MM.1S (cell line): ENCODE measurements around the gene GRIK3.

Source experiments
- DNase-seq: peaks from one replicate; pipeline ENCODE4 v3.0.0-alpha.2; 2015
- H2AFZ ChIP-seq: fragments of 300-600 bp; sonication (generic); 2 replicates; pipeline ENCODE4 v1.6.0; 2016; ENCODE audit warnings: antibody characterized with exemption, low read length
- H3F3A ChIP-seq: fragments of 300-600 bp; sonication (generic); 2 replicates; pipeline ENCODE4 v1.6.1; 2016; ENCODE audit warnings: mild to moderate bottlenecking, antibody characterized with exemption, low read length, moderate library complexity, mixed read lengths; ENCODE audit not compliant: insufficient read depth
- H3K27ac ChIP-seq: fragments of 300-600 bp; sonication (generic); 2 replicates; pipeline ENCODE4 v1.5.1; 2016; ENCODE audit warnings: mild to moderate bottlenecking, low read length
- H3K27me3 ChIP-seq: fragments of 300-600 bp; sonication (generic); replicated peaks from 2 replicates; pipeline ENCODE4 v1.6.0; 2016; ENCODE audit warnings: low read length; ENCODE audit not compliant: insufficient read depth
- H3K36me3 ChIP-seq: fragments of 300-600 bp; sonication (generic); replicated peaks from 2 replicates; pipeline ENCODE4 v1.6.1; 2016; ENCODE audit warnings: mild to moderate bottlenecking, low read length, mixed read lengths; ENCODE audit not compliant: insufficient read depth
- H3K4me1 ChIP-seq: fragments of 300-600 bp; sonication (generic); 2 replicates; pipeline ENCODE4 v1.6.1; 2016; ENCODE audit warnings: low read length, mixed read lengths
- H3K4me2 ChIP-seq: fragments of 300-600 bp; sonication (generic); 2 replicates; pipeline ENCODE4 v1.6.0; 2016; ENCODE audit warnings: low read depth, low read length
- H3K4me3 ChIP-seq: fragments of 300-600 bp; sonication (generic); 2 replicates; pipeline ENCODE4 v1.5.1; 2016; ENCODE audit warnings: low read length, mixed read lengths
- H3K79me2 ChIP-seq: fragments of 300-600 bp; sonication (generic); 2 replicates; pipeline ENCODE4 v1.6.1; 2016; ENCODE audit warnings: mixed run types, low read length, mixed read lengths
- H3K9ac ChIP-seq: fragments of 300-600 bp; sonication (generic); 2 replicates; pipeline ENCODE4 v1.6.1; 2016; ENCODE audit warnings: low read length, mixed read lengths
- H3K9me2 ChIP-seq: fragments of 300-600 bp; sonication (generic); replicated peaks from 2 replicates; pipeline ENCODE4 v1.6.1; 2016; ENCODE audit warnings: mild to moderate bottlenecking, low read length, mixed read lengths; ENCODE audit not compliant: insufficient read depth
- H3K9me3 ChIP-seq: fragments of 300-600 bp; sonication (generic); replicated peaks from 2 replicates; pipeline ENCODE4 v1.6.1; 2016; ENCODE audit warnings: mild to moderate bottlenecking, low read length, mixed read lengths; ENCODE audit not compliant: insufficient read depth
- H4K20me1 ChIP-seq: fragments of 300-600 bp; sonication (generic); 2 replicates; pipeline ENCODE4 v1.6.1; 2016; ENCODE audit warnings: mild to moderate bottlenecking, low read length, moderate library complexity, mixed read lengths; ENCODE audit not compliant: insufficient read depth
- EZH2 ChIP-seq: fragments of 300-600 bp; sonication (generic); optimal IDR thresholded peaks from 2 replicates; pipeline ENCODE3; 2017; ENCODE audit warnings: low read depth, mild to moderate bottlenecking, antibody characterized with exemption, low read length, mixed read lengths
- EZH2phosphoT487 ChIP-seq: fragments of 300-600 bp; sonication (generic); IDR thresholded peaks from 2 replicates; pipeline ENCODE4 v1.6.1; 2018; ENCODE audit warnings: antibody characterized with exemption, low read length
- TF ChIP-seq, protein P1 (sequence below): fragments of 300-600 bp; sonication (generic); IDR thresholded peaks from 2 replicates; pipeline ENCODE4 v1.5.1; 2016; ENCODE audit warnings: antibody characterized with exemption, low read length, mixed read lengths

GRIK3 gene

GRCh38 chr1:36924282-36924811, 110.0 kb downstream of the GRIK3 start:
- Histone ChIP-seq H2AFZ (no peak overlapping the region), H3K4me2 (no peak overlapping the region), H4K20me1 (no peaks in the 10 kb centered on the region), H3F3A (no peaks in the 10 kb centered on the region), H3K9ac (no peak overlapping the region), H3K4me1 (no peaks in the 10 kb centered on the region), H3K27ac (no peak overlapping the region), H3K36me3 (no peaks in the 10 kb centered on the region), H3K27me3 (peaks cover 37% of the 10 kb centered on the region), H3K9me2 (no peaks in the 10 kb centered on the region), H3K9me3 (no peaks in the 10 kb centered on the region), H3K4me3 (no peak overlapping the region), H3K79me2 (no peaks in the 10 kb centered on the region)
- DNase-seq, result peak; percentile 45
- TF ChIP-seq, protein P1, sequence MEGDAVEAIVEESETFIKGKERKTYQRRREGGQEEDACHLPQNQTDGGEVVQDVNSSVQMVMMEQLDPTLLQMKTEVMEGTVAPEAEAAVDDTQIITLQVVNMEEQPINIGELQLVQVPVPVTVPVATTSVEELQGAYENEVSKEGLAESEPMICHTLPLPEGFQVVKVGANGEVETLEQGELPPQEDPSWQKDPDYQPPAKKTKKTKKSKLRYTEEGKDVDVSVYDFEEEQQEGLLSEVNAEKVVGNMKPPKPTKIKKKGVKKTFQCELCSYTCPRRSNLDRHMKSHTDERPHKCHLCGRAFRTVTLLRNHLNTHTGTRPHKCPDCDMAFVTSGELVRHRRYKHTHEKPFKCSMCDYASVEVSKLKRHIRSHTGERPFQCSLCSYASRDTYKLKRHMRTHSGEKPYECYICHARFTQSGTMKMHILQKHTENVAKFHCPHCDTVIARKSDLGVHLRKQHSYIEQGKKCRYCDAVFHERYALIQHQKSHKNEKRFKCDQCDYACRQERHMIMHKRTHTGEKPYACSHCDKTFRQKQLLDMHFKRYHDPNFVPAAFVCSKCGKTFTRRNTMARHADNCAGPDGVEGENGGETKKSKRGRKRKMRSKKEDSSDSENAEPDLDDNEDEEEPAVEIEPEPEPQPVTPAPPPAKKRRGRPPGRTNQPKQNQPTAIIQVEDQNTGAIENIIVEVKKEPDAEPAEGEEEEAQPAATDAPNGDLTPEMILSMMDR, result no peak
- TF ChIP-seq EZH2phosphoT487, result no peak
- TF ChIP-seq EZH2, result no peak

DNA sequence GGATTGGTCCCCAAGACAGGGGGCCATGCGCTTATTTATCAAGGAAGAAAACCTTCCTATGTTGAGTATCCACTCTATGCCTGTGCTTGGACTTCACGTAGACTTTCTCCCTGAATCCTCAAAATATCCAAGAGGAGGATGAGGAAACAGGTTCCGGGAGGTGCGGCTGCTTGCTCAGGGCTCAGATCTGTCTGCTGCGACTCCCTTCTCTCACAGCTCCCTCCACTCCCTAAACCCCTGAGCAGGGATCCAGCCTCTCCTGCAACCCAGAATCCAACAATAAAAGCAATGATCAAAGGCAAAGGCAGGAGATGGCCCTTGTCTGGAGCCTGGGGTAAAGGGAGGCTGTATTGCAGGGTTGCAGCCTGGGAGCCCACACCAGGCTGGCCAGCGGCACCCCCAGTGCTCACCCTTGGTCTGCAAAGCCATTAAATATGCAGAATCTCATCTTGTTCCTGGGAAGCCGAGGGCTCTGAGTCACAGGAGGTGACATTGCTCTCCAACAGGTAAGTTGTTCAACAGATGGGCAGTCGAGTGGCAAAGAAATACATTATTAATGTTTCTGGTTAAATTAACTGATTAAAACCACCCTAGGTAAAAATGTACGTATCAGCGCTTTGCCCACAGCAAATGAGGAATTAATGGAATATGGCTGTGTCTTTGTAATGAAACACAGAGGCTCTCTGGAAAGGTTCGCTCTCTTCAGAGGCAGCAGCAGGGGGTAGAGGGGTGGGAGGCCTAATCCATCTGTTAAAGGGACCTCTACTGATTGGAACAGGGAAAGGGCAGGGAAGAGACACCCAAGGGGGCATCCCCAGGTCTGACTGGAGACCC, 111.5 kb downstream of the GRIK3 start:
- Histone ChIP-seq H3F3A (no peaks in the 10 kb centered on the region), H3K9me2 (no peaks in the 10 kb centered on the region), H2AFZ (no peak overlapping the region), H4K20me1 (no peaks in the 10 kb centered on the region), H3K4me1 (no peaks in the 10 kb centered on the region), H3K36me3 (no peaks in the 10 kb centered on the region), H3K9me3 (no peaks in the 10 kb centered on the region), H3K79me2 (no peaks in the 10 kb centered on the region), H3K27ac (no peak overlapping the region), H3K4me3 (no peak overlapping the region), H3K9ac (no peak overlapping the region), H3K27me3 (peaks cover 37% of the 10 kb centered on the region), H3K4me2 (no peak overlapping the region)
- no peak for DNase-seq
- TF ChIP-seq, protein P1, result no peak
- TF ChIP-seq EZH2 (no peak), EZH2phosphoT487 (no peak)

GRCh38 chr1:36922071-36922470, 112.2 kb downstream of the GRIK3 start:
- TF ChIP-seq EZH2phosphoT487 (no peak), EZH2 (no peak)
- TF ChIP-seq, protein P1, result no peak

More at GRCh38 chr1:36922071-36922470, 112.2 kb downstream of the GRIK3 start:
- Histone ChIP-seq H3K9me2 (no peaks in the 10 kb centered on the region), H2AFZ (no peak overlapping the region), H3K4me2 (no peak overlapping the region), H4K20me1 (no peaks in the 10 kb centered on the region), H3F3A (no peaks in the 10 kb centered on the region), H3K4me3 (no peak overlapping the region), H3K9me3 (no peaks in the 10 kb centered on the region), H3K27me3 (peaks cover 34% of the 10 kb centered on the region), H3K79me2 (no peaks in the 10 kb centered on the region), H3K9ac (no peak overlapping the region), H3K4me1 (no peaks in the 10 kb centered on the region), H3K36me3 (no peaks in the 10 kb centered on the region), H3K27ac (no peak overlapping the region)
- no peak for DNase-seq
